Left hindlimb (tissue), 1 donor: ENCODE data around the gene TOR1A.

Experiments
- DNase-seq: peaks from one replicate; pipeline ENCODE4 v3.0.0-alpha.2; 2018

TOR1A gene, protein sequence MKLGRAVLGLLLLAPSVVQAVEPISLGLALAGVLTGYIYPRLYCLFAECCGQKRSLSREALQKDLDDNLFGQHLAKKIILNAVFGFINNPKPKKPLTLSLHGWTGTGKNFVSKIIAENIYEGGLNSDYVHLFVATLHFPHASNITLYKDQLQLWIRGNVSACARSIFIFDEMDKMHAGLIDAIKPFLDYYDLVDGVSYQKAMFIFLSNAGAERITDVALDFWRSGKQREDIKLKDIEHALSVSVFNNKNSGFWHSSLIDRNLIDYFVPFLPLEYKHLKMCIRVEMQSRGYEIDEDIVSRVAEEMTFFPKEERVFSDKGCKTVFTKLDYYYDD

DNA sequence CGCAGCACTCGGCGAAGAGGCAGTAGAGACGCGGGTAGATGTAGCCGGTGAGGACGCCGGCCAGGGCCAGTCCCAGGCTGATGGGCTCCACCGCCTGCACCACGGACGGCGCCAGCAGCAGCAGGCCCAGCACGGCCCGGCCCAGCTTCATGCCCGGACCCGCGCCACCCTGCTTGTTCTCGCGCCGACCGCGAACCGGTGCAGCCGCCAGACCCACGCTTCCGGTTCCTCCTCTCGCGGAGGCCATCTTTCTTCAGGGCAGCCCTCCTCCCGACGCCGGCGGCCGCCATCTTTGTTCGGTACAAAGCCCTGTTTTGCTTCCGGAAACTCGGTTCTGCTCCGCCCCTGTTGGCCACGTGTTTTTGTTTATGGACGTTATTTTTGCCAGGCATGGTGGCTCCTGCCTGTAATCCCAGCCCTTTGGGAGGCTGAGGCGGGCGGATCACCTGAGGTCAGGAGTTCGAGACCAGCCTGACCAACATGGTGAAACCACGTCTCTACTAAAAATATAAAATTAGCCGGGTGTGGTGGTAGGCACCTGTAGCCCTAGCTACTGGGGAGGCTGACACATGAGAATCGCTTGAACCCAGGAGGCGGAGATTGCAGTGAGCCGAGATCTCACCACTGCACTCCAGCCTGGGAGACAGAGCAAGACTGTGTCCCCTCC is at the start of gene TOR1A:
TSS of gene TOR1A (minus strand) at position 202 of the 667 bp plus-strand sequence. CDS start at position 151, 51 bp downstream.
- peak; percentile 95 for DNase-seq

DNA sequence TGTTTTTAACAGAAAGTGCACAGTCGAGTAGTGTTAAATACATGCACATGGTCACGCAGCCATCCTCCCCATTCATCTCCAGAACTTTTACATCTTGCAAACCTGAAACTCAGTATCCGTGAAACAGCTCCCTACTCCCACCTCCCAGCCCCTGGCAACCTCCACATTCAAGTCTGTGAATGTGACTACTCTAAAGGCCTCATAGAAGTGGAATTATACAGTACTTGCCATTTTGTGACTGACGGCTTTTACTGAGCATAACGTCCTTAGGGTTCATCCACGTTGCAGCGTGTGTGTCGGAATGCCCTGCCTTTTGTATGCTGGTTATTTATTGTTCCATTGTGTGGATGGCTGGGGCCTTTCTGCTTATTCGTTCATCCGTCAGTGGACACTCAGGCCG is 47.1 kb upstream of the TOR1A start:
- DNase-seq: no peak

GRCh38 chr9:129869585-129870501 is 45.9 kb upstream of the TOR1A start:
- DNase-seq: no peak

- no peak for DNase-seq
These were observed 45.0 kb upstream of the TOR1A start for GRCh38 chr9:129868872-129869486.

DNA sequence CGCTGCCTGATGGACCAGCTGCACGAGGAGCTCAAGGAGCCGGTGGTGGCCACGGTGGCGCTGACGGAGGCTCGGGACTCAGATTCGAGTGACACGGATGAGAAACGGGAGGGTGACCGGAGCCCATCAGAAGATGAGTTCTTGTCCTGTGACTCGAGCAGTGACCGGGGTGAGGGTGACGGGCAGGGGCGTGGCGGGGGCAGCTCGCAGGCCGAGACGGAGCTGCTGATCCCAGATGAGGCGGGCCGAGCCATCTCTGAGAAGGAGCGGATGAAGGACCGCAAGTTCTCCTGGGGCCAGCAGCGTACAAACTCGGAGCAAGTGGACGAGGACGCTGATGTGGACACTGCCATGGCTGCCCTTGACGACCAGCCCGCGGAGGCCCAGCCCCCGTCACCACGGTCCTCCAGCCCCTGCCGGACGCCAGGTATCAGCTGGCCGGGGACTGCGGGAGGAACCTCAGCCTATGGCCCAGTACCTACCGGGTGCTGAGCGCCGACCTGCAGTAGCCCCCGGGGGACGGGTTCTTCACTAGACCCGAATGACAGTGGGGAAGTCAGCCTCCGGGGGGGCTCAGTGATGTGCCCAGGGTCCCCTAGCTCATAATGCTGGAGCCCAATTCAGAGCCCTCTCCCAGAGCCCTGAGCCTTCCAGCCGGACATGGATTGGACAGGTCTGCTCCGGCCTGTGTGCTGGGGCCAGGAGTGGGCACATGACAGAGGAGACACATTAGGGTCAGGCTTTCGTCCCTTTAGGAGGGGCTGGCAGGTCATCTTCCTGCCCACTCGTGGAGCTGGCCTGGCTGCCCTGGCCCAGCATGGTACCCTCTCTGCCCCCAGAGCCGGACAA is 44.3 kb upstream of the TOR1A start:
- DNase-seq: no peak

DNA sequence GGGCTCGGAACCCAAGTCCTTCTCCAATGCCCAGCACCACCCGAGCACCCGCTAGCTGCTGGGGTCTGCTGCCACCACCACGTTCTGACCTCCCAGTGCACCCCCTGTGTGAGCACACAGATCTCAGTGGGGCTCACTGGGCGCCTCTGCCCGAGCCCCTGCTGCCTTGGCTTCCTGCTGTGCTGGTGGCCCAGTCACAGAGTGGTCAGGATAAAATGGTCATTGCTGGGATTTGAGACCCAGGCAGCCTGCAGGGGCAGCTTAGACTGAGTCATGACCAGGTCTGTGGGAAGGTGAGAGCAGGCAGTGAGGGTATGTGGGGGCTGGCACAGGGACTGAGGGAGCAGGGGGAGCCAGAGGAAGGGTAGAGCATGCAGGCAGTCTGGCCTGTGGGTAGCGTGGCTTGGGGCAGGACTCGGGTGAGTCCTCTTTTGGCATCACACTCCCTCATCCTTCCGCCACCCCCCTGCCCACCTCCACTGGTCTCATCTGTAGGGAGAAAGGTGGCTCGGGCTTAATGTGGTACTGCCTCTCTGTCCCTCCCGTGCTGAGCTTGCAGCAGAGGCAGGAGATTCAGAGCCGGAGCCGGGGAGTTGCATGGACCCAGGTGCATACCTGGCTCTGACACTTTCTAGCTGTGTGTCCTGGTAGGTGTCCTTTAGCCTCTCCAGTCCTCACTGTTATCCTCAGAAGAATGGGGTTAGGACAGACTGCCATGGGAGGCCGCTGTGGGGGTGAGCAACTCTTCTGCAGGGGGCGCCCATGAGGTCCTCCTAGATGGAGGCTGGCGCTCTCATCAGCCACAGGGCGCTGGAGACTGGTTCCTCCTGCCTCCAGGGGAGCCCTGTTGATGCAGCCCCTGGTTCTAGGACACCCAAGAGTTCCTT is 43.4 kb upstream of the TOR1A start:
- DNase-seq: no peak

DNA sequence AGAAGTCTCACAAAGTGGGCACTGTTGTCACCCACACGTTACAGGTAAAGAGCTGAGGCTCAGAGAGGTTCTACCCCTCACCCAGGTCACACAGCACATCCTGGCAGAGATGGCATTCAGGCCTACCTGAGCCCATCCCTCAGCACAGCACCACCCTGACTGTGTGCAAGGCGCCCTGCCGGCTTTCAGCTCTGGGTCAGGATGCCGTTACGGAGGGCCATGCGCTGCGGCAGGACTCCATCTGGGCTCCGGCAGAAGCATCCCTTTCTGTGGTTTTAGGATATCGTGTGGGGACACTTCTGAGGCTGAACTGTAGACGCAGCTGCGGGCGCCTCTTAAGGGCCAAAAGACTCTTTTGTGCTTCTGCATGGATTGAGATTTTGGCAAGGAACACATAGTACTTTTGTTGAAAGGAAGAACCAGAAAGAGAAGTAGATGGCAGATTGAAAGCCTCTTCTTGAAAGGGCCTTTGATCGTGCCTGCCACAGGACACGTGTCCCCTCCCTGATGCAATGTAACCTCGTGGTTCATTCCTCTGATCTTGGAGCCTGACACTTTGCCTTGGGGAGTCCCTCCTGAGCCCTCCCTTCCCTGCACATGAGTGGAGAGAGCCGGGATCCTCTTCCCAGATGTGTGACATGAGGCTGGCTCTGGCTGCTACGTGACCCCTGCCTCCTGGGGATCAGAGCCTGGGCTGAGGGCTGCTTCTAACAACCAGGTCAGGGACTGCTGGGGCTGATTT is 42.6 kb upstream of the TOR1A start:
- no peak for DNase-seq

GRCh38 chr9:129865668-129866320 is 41.9 kb upstream of the TOR1A start:
- no peak for DNase-seq

GRCh38 chr9:129864991-129865647 is 41.2 kb upstream of the TOR1A start:
- DNase-seq: no peak

DNA sequence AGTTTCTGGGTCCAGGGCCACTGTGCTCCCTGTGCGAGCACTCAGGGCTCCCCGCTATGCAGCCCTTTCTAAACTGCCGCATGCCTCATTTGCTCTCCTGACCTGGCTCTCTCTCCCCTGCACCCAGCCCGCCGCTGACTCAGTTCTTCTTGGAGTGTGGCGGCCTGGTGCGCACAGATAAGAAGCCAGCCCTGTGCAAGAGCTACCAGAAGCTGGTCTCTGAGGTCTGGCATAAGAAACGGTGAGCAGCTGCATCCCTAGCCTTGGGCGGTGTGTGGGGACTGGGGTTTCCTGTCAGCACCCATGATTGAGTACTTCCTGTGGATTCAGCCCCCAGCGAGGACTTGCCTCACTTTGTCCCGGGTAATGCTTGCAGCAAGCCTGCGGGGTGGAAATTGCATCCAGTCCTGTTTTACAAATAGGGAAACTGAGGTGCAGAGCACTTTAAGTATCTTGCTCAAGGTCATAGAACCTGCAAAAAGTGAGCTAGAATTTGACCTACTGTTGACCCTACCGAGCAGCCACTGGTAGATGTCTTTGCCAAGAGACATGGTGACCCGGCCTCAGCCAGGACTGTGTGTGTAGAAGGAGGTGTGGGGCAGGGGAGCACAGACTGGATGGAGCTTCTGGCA is 39.2 kb upstream of the TOR1A start:
- no peak for DNase-seq

DNA sequence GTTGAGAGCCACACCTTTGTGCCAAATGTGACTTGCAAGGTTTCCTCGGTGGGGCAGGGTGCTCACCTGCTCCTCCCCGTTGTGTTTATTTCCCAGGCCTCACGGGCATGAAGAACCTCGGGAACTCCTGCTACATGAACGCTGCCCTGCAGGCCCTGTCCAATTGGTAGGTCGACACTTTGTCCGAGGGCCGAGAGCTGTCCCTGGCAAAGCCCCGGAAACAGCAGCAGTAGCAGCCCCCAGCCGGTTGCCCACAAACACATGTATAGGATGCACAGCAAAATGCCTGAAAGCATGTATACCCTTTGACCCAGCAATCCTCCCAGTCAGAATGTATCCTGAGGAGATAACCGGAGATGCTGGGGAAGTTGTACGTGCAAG is 37.5 kb upstream of the TOR1A start:
- DNase-seq: no peak

DNA sequence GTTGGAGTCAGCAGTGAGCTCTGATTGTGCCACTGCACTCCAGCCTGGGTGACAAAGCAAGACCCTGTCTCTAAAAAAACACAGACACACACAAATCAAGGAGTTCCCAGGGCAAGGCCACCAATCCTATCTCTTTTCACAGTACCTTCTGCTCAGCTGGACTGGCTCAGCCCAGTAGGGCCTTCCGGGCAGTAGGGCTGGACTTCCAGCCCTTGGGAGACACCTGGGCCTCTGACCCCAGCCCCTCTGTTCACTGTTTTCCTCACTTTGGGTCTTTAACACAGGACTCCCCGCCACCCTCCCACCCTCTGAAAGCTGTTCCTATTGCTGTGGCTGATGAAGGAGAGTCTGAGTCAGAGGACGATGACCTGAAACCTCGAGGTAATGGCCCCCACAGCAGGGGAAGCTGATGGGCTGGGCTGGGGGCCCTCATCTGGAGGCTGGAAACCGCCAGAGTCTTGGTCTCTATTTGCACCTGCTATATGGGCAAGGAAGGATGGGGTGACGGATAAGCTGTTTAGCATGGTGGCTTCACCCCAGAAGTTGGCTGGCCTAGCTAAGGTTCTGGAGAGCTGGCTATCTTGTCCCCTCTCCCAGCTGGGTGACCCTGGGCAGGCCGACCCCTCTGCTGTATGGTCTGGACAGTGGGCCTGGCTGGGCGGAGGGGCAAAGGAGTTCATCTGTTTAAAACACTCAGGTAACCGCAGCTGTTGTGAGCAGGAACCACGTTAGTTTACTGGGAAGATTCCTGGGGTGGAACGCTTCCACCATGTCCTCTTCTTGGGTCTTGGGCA is 36.9 kb upstream of the TOR1A start:
- DNase-seq: no peak

- no peak for DNase-seq
These were observed 34.4 kb upstream of the TOR1A start for GRCh38 chr9:129858167-129858962.

DNA sequence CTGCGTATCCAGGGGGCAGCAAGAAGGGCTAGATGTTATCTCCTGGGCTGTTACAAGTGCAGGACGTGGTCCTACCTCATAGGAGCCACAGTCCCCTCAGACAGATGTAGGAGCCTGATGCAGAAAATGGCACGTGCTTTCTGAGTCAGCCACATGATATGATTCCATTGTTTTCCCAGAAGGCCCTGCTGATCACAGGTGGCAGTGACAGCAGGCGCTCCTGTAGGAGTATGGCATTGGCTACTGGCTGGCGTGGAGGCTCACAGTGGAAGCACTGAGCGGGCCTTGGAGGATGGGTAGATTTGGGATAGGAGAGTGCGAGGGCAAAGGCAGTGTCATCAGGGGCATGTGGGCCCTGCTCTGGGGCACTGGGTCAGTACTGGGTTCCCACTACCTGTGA is 33.3 kb upstream of the TOR1A start:
- no peak for DNase-seq

DNA sequence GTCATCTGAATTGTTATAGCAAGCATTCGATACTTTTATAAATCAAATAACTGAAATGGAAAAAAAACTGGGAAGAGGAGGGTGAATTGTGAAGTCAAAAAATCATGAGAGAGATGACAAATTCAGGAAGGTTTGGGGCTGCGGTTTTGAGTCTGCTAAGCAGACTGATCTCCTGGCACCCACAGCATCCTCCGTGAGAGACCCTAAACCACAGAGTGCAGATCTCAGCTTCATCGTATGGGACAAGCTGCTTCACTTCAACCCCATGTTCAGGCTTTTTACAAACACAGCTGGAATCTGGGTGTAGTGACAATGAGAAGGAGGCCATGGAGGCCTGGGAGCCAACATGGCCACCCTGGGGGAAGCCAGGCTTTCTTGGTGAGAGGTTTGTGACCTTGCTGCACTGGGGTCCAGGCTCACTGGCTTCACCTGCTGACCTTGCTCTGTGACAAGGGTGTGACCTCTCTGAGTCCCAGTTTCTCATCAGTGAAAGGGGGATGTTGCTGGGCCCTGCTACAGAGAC is 30.7 kb upstream of the TOR1A start:
- DNase-seq: no peak

GRCh38 chr9:129853614-129854013 is 29.7 kb upstream of the TOR1A start:
- DNase-seq: no peak

DNA sequence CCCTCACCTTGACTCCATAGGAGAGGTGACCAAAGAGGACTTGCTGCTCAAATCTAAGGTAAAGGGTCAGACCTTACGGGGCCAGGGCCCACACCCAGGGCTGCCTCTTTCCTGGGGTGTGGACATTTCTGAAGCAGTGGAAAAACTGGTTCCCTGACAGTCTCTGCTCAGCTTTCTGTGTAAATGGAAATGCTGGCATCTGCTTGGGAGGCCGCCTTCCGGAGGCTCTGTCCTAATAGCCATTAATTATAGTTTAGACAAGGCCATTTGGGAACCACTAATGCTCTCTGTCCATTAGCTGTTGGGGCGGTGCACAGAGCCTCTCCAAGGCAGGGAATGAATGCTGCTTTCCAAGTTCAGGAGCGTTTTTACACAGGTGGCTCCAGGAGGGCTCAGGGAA is 28.6 kb upstream of the TOR1A start:
- DNase-seq: no peak
